Caco-2 (cell line): ENCODE measurements around the gene LHFPL3. TPM values are rescaled to one million over a fixed set of nuclear protein-coding genes. Genes with fewer than 3 reads are reported as not detected.

Source experiments
- BruUV-seq: library from RNA; stranded (reverse); fragments of 400-500 nt; replicated peaks from 2 replicates; lab custom pipeline; 2021; lab: Mats Ljungman, UMichigan
- CTCF ChIA-PET: fragments of 300-600 bp; sonication (Branson Sonifier 250); formaldehyde crosslinking; loops from one replicate; lab custom pipeline; 2022; ENCODE audit warnings: antibody characterized with exemption; lab: Charles Lee
- POLR2A ChIA-PET: fragments of 300-600 bp; sonication (Branson Sonifier 250); formaldehyde crosslinking; loops from one replicate; lab custom pipeline; 2022; ENCODE audit warnings: antibody characterized with exemption; lab: Charles Lee
- DNase-seq, 2 experiments: peaks; one replicate each; pipeline versions ENCODE4 v3.0.0 to v3.0.0-alpha.2; 2020 to 2022
- H3K27me3 ChIP-seq: replicated peaks from 2 replicates; pipeline ENCODE4 v1.6.0; 2011; ENCODE audit warnings: low read length; ENCODE audit not compliant: control insufficient read depth, insufficient read depth
- H3K36me3 ChIP-seq: 2 replicates; pipeline ENCODE4 v1.5.1; 2011; ENCODE audit warnings: low read length; ENCODE audit not compliant: control insufficient read depth, insufficient read depth
- H3K4me1 ChIP-seq: fragments of 250-450 bp; sonication (Bioruptor Pico); 2 replicates; pipeline ENCODE4 v1.5.1; 2020; ENCODE audit warnings: mild to moderate bottlenecking
- H3K4me3 ChIP-seq: 2 replicates; pipeline ENCODE4 v1.5.1; 2011; ENCODE audit warnings: low read depth, mild to moderate bottlenecking, control low read depth, low read length
- H3K9me3 ChIP-seq: fragments of 250-450 bp; sonication (Bioruptor Pico); 2 replicates; pipeline ENCODE4 v1.5.1; 2020; ENCODE audit warnings: mild to moderate bottlenecking, moderate library complexity
- H3K27ac Mint-ChIP-seq: one replicate; pipeline ENCODE4 v1.8.0; 2022; ENCODE audit warnings: mixed read lengths; ENCODE audit not compliant: unreplicated experiment
- H3K27me3 Mint-ChIP-seq: one replicate; pipeline ENCODE4 v1.8.0; 2022; ENCODE audit warnings: mixed read lengths; ENCODE audit not compliant: insufficient read depth, unreplicated experiment
- H3K36me3 Mint-ChIP-seq: one replicate; pipeline ENCODE4 v1.8.0; 2022; ENCODE audit warnings: mild to moderate bottlenecking, mixed read lengths; ENCODE audit not compliant: insufficient read depth, unreplicated experiment
- H3K4me1 Mint-ChIP-seq: one replicate; pipeline ENCODE4 v1.8.0; 2022; ENCODE audit warnings: low read depth, mixed read lengths; ENCODE audit not compliant: unreplicated experiment
- H3K4me3 Mint-ChIP-seq: one replicate; pipeline ENCODE4 v1.8.0; 2022; ENCODE audit warnings: mild to moderate bottlenecking, moderate library complexity, mixed read lengths; ENCODE audit not compliant: unreplicated experiment
- H3K9me3 Mint-ChIP-seq: one replicate; pipeline ENCODE4 v1.8.0; 2022; ENCODE audit warnings: mixed read lengths; ENCODE audit not compliant: unreplicated experiment
- CTCF ChIP-seq, 2 experiments: fragments of 200-600 bp in 1 of 2; IDR thresholded peaks; 1 replicate in 1 of 2; 2 replicates in 1 of 2; pipeline versions ENCODE4 v1.5.1 to v1.8.0; 2011 to 2022; ENCODE audit warnings: antibody characterized with exemption in 1 of 2, control low read depth in 1 of 2, inconsistent platforms in 1 of 2, low read depth in 1 of 2, low read length in 1 of 2, mild to moderate bottlenecking in 1 of 2, moderate library complexity in 1 of 2; ENCODE audit not compliant: insufficient read depth in 1 of 2, severe bottlenecking in 1 of 2, unreplicated experiment in 1 of 2
- intact Hi-C: fragments of 100-400 bp; cut with micrococcal nuclease; formaldehyde crosslinking; loops from one replicate; pipeline ENCODE4 v1.10.0; 2022; ENCODE audit not compliant: unreplicated experiment
- total RNA-seq: library from RNA; stranded (reverse); gene quantifications from 2 replicates; pipeline ENCODE4 v1.2.3, GENCODE V29; 2022

LHFPL3 gene
- total RNA-seq, 1 experiment from 2014 or later: not detected

GRCh38 chr7:104850374-104850773, 522.0 kb downstream of the LHFPL3 start:
- intact Hi-C loops: no loop called here
- no peak overlapping the region for H3K4me3 ChIP-seq
- BruUV-seq: no TSS peak
- TF ChIP-seq CTCF (IDR thresholded peaks at IDR 0.05; ENCODE audit: insufficient read depth in 1 of 2, low read depth in 1 of 2, low read length in 1 of 2, severe bottlenecking in 1 of 2, unreplicated experiment in 1 of 2): no peak
- H3K4me1 ChIP-seq: no peaks in the 10 kb centered on the region
- Mint-ChIP-seq H3K9me3 (no peaks in the 10 kb centered on the region), H3K27ac (no peak overlapping the region), H3K27me3 (peaks cover 12% of the 10 kb centered on the region), H3K36me3 (no peaks in the 10 kb centered on the region), H3K4me3 (no peak overlapping the region), H3K4me1 (no peaks in the 10 kb centered on the region)
- no peak for DNase-seq
- CTCF ChIA-PET: no interaction called here
- H3K9me3 ChIP-seq: no peaks in the 10 kb centered on the region
- POLR2A ChIA-PET: no interaction called here
- H3K27me3 ChIP-seq: no peaks in the 10 kb centered on the region
- H3K36me3 ChIP-seq: no peaks in the 10 kb centered on the region

DNA sequence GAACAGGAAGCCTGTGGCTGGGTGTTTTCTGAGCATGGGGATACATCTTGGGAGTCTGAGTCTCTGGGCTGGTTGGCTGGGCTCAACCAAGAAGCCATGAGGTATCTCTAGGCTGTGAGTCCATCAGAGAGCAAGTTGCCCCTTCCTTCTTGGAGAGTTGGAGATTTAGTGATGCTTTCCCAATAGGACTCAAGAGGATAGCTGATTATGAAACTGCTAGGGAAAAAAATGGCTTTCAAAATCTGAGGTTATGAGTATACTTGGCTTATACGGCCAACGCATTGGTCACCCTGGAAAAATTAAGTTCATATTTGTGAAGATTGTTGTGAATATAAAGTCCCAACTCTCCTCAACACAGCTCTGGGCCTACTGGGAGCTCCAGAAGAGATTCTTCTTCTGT, 522.9 kb downstream of the LHFPL3 start:
- ChIA-PET CTCF (no interaction called here), POLR2A (no interaction called here)
- Histone ChIP-seq H3K4me1 (no peaks in the 10 kb centered on the region), H3K9me3 (no peaks in the 10 kb centered on the region), H3K27me3 (no peaks in the 10 kb centered on the region), H3K36me3 (no peaks in the 10 kb centered on the region), H3K4me3 (no peak overlapping the region)
- Mint-ChIP-seq H3K9me3 (no peaks in the 10 kb centered on the region), H3K27ac (no peak overlapping the region), H3K27me3 (peaks cover 9% of the 10 kb centered on the region), H3K4me1 (no peaks in the 10 kb centered on the region), H3K36me3 (no peaks in the 10 kb centered on the region), H3K4me3 (no peak overlapping the region)
- BruUV-seq: no TSS peak
- DNase-seq: no peak
- intact Hi-C loops: no loop called here
- no peak for TF ChIP-seq CTCF (IDR thresholded peaks at IDR 0.05; ENCODE audit: insufficient read depth in 1 of 2, low read depth in 1 of 2, low read length in 1 of 2, severe bottlenecking in 1 of 2, unreplicated experiment in 1 of 2)

DNA sequence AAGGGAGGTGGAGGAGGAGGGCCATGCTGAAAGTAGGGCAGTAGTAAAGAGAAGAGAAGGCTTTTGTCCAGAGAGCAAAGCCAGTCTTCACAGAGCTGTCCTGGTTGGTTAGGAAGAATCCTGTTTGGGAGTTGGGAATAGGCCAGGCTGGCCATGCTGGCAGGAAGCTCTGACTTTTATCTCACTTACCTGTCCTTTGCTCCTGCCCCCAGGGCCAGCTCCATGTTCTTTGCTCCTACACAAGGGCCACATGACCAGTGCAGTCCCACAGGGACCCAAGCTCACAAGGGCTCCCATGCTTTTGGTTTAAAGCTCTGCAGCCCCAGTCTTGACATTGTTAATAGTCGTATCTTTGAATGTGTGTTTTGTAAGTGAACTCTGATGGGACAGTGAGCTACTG, 524.0 kb downstream of the LHFPL3 start:
- POLR2A ChIA-PET: no interaction called here
- Histone ChIP-seq H3K9me3 (no peaks in the 10 kb centered on the region), H3K4me1 (no peaks in the 10 kb centered on the region), H3K27me3 (no peaks in the 10 kb centered on the region), H3K36me3 (no peaks in the 10 kb centered on the region), H3K4me3 (no peak overlapping the region)
- TF ChIP-seq CTCF (IDR thresholded peaks at IDR 0.05; ENCODE audit: insufficient read depth in 1 of 2, low read depth in 1 of 2, low read length in 1 of 2, severe bottlenecking in 1 of 2, unreplicated experiment in 1 of 2): no peak
- intact Hi-C loops: no loop called here
- no peaks in the 10 kb centered on the region for H3K36me3 Mint-ChIP-seq
- peak in 1 of 2 experiments; percentile 5 for DNase-seq
- peaks cover 9% of the 10 kb centered on the region for H3K27me3 Mint-ChIP-seq
- no TSS peak for BruUV-seq
- CTCF ChIA-PET: no interaction called here
- H3K27ac Mint-ChIP-seq: no peak overlapping the region
- no peaks in the 10 kb centered on the region for H3K4me1 Mint-ChIP-seq
- no peak overlapping the region for H3K4me3 Mint-ChIP-seq
- H3K9me3 Mint-ChIP-seq: no peaks in the 10 kb centered on the region
